Ascending aorta (tissue), 2 donors: Measurements from ENCODE around the gene ELMO1. TPM values are rescaled to one million over a fixed set of nuclear protein-coding genes. Genes with fewer than 3 reads are reported as not detected.

Source experiments
- DNase-seq, 2 donors: peaks; one replicate each; pipeline ENCODE4 v3.0.0-alpha.2; 2019; ENCODE audit warnings: low spot score in 2 of 2
- H3K27ac ChIP-seq, 2 donors: fragments of 200-600 bp; sonication (generic); one replicate each; pipeline ENCODE4 v1.5.1; 2016 to 2017; ENCODE audit warnings: mild to moderate bottlenecking in 1 of 2
- H3K27me3 ChIP-seq: fragments of 200-600 bp; sonication (generic); one replicate; pipeline ENCODE4 v1.5.1; 2017
- H3K36me3 ChIP-seq, 2 donors: fragments of 200-600 bp; sonication (generic); one replicate each; pipeline ENCODE4 v1.5.1; 2016
- H3K4me1 ChIP-seq, 2 donors: fragments of 200-600 bp; sonication (generic); one replicate each; pipeline ENCODE4 v1.5.1; 2016 to 2017; ENCODE audit warnings: mild to moderate bottlenecking in 1 of 2
- H3K4me3 ChIP-seq, 2 donors: fragments of 200-600 bp; sonication (generic); one replicate each; pipeline ENCODE4 v1.5.1; 2016 to 2017; ENCODE audit warnings: mild to moderate bottlenecking in 1 of 2
- H3K9me3 ChIP-seq, 2 donors: fragments of 200-600 bp; sonication (generic); one replicate each; pipeline ENCODE4 v1.5.1; 2016
- intact Hi-C: fragments of 100-400 bp; cut with DNase I; formaldehyde crosslinking; loops from one replicate; pipeline ENCODE4 v1.15.1; 2023
- total RNA-seq: library from RNA; depleted of rRNA; stranded (reverse); fragments of >200 nt; gene quantifications from one replicate; pipeline ENCODE4 v1.1.0, GENCODE V29; 2016
- TF ChIP-seq, protein P1 (sequence below), 3 experiments: fragments of 200-600 bp in 2 of 3; fragments of 450-650 bp in 1 of 3; sonication (generic) in 2 of 3; IDR thresholded peaks; one replicate each; pipeline ENCODE4 v1.5.1; 2016 to 2019; ENCODE audit warnings: antibody characterized with exemption in 3 of 3, mild to moderate bottlenecking in 1 of 3, moderate library complexity in 1 of 3

ELMO1 gene
- total RNA-seq, 1 donor from 2014 or later, result 40.8 TPM

DNA sequence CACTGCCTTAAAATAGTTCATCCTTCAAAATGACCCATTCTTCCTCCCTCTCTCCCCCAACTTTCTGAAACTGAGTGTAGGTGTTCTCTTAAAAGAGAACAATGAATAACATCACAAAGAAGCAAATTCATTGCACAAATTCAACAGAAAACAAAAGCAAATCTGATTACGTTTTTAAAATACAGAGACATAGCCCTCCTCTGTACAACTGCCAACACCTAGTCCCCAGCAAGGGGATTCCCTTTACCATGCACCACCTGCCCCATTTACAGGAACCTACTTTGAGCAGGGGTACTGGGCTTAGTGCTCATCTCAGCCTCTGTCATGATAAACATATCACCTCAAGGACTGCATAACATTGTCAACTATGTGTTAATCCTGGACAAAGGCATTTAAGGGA lies 421.6 kb downstream of the ELMO1 start:
- no peaks in the 10 kb centered on the region for H3K9me3 ChIP-seq
- no peaks in the 10 kb centered on the region for H3K27me3 ChIP-seq
- intact Hi-C loops, result no loop called here
- TF ChIP-seq, protein P1, sequence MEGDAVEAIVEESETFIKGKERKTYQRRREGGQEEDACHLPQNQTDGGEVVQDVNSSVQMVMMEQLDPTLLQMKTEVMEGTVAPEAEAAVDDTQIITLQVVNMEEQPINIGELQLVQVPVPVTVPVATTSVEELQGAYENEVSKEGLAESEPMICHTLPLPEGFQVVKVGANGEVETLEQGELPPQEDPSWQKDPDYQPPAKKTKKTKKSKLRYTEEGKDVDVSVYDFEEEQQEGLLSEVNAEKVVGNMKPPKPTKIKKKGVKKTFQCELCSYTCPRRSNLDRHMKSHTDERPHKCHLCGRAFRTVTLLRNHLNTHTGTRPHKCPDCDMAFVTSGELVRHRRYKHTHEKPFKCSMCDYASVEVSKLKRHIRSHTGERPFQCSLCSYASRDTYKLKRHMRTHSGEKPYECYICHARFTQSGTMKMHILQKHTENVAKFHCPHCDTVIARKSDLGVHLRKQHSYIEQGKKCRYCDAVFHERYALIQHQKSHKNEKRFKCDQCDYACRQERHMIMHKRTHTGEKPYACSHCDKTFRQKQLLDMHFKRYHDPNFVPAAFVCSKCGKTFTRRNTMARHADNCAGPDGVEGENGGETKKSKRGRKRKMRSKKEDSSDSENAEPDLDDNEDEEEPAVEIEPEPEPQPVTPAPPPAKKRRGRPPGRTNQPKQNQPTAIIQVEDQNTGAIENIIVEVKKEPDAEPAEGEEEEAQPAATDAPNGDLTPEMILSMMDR (IDR thresholded peaks at IDR 0.05), result no peak
- peaks cover 3 to 12% of the 10 kb centered on the region in 2 donors for H3K4me1 ChIP-seq
- no peak for DNase-seq
- no peaks in the 10 kb centered on the region for H3K36me3 ChIP-seq
- H3K27ac ChIP-seq, result no peak overlapping the region
- no peak overlapping the region for H3K4me3 ChIP-seq

- intact Hi-C loops, result no loop called here
- no peak overlapping the region for H3K27ac ChIP-seq
These were observed 429.7 kb downstream of the ELMO1 start for GRCh38 chr7:37018954-37019353.

GRCh38 chr7:37016064-37016878 lies 432.4 kb downstream of the ELMO1 start:
- H3K36me3 ChIP-seq, result no peaks in the 10 kb centered on the region
- H3K27me3 ChIP-seq, result no peaks in the 10 kb centered on the region
- H3K4me3 ChIP-seq, result no peak overlapping the region
- no peaks in the 10 kb centered on the region for H3K4me1 ChIP-seq
- H3K9me3 ChIP-seq, result no peaks in the 10 kb centered on the region
- TF ChIP-seq, protein P1 (IDR thresholded peaks at IDR 0.05), result no peak
- no peak for DNase-seq
- no peak overlapping the region for H3K27ac ChIP-seq
- intact Hi-C loops, result no loop called here

More at GRCh38 chr7:37018954-37019353, 429.7 kb downstream of the ELMO1 start:
- Histone ChIP-seq H3K9me3 (no peaks in the 10 kb centered on the region), H3K4me3 (no peak overlapping the region), H3K36me3 (no peaks in the 10 kb centered on the region), H3K4me1 (no peaks in the 10 kb centered on the region), H3K27me3 (no peaks in the 10 kb centered on the region)
- DNase-seq, result no peak
- TF ChIP-seq, protein P1 (IDR thresholded peaks at IDR 0.05), result no peak

GRCh38 chr7:37015353-37016034 lies 433.2 kb downstream of the ELMO1 start:
- Histone ChIP-seq H3K27ac (no peak overlapping the region), H3K36me3 (no peaks in the 10 kb centered on the region), H3K4me1 (no peaks in the 10 kb centered on the region), H3K4me3 (no peak overlapping the region), H3K27me3 (no peaks in the 10 kb centered on the region), H3K9me3 (no peaks in the 10 kb centered on the region)
- intact Hi-C loops, result no loop called here
- no peak for DNase-seq
- TF ChIP-seq, protein P1 (IDR thresholded peaks at IDR 0.05), result no peak

DNA sequence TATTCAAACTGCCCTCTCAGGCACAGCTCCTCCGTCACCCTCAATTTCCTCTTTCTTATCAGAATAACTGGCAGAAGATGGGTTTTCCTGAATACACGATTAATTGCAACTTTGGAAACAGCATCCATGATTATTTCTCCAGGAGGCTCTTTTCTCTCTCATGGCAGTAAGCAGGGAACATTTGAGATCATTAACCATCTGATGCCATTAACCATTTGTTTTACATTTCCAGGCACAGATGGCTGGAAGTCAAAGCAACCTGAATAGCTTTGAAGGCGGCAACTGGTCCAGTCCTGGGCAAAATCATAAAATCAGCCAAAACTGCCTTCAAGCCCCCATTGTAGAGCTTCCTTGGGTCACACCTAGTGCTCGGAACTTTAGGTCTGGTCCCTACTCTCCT lies 434.9 kb downstream of the ELMO1 start:
- Histone ChIP-seq H3K36me3 (no peaks in the 10 kb centered on the region), H3K4me1 (no peaks in the 10 kb centered on the region), H3K9me3 (no peaks in the 10 kb centered on the region), H3K27ac (no peak overlapping the region), H3K4me3 (no peak overlapping the region), H3K27me3 (no peaks in the 10 kb centered on the region)
- TF ChIP-seq, protein P1 (IDR thresholded peaks at IDR 0.05), result no peak
- intact Hi-C loops, result no loop called here
- DNase-seq, result no peak
